ENCODE data around the gene TMEM151B. TPM values are rescaled to one million over a fixed set of nuclear protein-coding genes. Genes with fewer than 3 reads are reported as not detected.

TMEM151B gene
- total and polyA plus RNA-seq, 2 of the 13 experiments (the other 11 are each of a cell fraction or from before 2014, with no cell fraction given) = not detected

DNA sequence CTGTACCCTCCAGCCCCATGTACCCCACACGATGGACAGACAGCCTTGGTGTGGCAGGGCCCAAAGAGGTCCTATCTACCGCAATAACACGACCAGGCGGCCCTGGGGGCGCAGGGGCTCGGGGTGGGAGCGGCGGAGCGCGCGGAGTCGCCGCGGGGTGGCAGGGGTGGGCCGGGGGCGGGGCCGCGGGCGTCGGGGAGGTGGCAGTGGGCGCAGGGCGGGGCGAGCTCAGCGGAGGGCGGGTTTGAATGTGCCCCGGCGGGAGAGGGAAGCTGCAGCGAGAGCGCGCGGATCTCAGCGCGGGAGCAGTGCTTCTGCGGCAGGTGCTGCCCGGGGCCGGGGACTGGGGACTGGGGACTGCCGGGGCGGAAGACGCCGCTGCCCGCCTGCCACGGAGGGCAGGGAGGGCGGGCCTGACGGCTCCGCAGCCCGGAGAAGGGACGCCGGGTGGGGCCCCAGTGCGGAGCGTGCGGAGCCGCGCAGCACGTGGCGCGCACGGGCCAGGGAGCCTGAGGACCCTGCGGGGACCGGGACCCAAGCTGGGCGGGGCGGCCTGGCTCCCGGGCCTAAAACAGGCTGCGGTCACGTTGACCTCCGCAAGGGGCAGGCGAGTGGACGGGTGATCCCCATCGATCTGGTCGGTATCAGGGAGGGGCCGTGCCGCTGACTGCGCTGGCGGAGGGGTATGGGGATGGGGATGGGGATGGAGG, 46.8 kb upstream of the TMEM151B start, which contains the start of gene SLC29A1 (continued):
- TF ChIP-seq, protein P1, sequence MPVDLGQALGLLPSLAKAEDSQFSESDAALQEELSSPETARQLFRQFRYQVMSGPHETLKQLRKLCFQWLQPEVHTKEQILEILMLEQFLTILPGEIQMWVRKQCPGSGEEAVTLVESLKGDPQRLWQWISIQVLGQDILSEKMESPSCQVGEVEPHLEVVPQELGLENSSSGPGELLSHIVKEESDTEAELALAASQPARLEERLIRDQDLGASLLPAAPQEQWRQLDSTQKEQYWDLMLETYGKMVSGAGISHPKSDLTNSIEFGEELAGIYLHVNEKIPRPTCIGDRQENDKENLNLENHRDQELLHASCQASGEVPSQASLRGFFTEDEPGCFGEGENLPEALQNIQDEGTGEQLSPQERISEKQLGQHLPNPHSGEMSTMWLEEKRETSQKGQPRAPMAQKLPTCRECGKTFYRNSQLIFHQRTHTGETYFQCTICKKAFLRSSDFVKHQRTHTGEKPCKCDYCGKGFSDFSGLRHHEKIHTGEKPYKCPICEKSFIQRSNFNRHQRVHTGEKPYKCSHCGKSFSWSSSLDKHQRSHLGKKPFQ (CRISPR knock-in tag; IDR thresholded peaks at IDR 0.05; ENCODE audit: insufficient replicate concordance) = peak; percentile 77
- TF ChIP-seq ZNF558 (CRISPR knock-in tag; IDR thresholded peaks at IDR 0.05; ENCODE audit: borderline replicate concordance) = peak; percentile 79; the same call in 1 of the 2 replicates
- no peak for TF ChIP-seq EZH2 (conservative IDR thresholded peaks at IDR 0.05; ENCODE audit: low read depth, low read length)
- no peak for TF ChIP-seq STAT5B (CRISPR knock-in tag; IDR thresholded peaks at IDR 0.05)
- TF ChIP-seq, protein P2, sequence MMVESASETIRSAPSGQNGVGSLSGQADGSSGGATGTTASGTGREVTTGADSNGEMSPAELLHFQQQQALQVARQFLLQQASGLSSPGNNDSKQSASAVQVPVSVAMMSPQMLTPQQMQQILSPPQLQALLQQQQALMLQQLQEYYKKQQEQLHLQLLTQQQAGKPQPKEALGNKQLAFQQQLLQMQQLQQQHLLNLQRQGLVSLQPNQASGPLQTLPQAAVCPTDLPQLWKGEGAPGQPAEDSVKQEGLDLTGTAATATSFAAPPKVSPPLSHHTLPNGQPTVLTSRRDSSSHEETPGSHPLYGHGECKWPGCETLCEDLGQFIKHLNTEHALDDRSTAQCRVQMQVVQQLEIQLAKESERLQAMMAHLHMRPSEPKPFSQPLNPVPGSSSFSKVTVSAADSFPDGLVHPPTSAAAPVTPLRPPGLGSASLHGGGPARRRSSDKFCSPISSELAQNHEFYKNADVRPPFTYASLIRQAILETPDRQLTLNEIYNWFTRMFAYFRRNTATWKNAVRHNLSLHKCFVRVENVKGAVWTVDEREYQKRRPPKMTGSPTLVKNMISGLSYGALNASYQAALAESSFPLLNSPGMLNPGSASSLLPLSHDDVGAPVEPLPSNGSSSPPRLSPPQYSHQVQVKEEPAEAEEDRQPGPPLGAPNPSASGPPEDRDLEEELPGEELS (CRISPR knock-in tag; IDR thresholded peaks at IDR 0.05) = 0 out of 2 replicates have a peak, but pooled peaks have one; percentile 5
- TF ChIP-seq, protein P3, sequence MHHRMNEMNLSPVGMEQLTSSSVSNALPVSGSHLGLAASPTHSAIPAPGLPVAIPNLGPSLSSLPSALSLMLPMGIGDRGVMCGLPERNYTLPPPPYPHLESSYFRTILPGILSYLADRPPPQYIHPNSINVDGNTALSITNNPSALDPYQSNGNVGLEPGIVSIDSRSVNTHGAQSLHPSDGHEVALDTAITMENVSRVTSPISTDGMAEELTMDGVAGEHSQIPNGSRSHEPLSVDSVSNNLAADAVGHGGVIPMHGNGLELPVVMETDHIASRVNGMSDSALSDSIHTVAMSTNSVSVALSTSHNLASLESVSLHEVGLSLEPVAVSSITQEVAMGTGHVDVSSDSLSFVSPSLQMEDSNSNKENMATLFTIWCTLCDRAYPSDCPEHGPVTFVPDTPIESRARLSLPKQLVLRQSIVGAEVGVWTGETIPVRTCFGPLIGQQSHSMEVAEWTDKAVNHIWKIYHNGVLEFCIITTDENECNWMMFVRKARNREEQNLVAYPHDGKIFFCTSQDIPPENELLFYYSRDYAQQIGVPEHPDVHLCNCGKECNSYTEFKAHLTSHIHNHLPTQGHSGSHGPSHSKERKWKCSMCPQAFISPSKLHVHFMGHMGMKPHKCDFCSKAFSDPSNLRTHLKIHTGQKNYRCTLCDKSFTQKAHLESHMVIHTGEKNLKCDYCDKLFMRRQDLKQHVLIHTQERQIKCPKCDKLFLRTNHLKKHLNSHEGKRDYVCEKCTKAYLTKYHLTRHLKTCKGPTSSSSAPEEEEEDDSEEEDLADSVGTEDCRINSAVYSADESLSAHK (CRISPR knock-in tag; IDR thresholded peaks at IDR 0.05; ENCODE audit: borderline replicate concordance) = no peak
- TF ChIP-seq NR2F1 (CRISPR knock-in tag; IDR thresholded peaks at IDR 0.05) = peak; percentile 15 to 68; a peak in 1 of 4 replicates
- TF ChIP-seq, protein P4, sequence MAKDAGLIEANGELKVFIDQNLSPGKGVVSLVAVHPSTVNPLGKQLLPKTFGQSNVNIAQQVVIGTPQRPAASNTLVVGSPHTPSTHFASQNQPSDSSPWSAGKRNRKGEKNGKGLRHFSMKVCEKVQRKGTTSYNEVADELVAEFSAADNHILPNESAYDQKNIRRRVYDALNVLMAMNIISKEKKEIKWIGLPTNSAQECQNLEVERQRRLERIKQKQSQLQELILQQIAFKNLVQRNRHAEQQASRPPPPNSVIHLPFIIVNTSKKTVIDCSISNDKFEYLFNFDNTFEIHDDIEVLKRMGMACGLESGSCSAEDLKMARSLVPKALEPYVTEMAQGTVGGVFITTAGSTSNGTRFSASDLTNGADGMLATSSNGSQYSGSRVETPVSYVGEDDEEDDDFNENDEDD (CRISPR knock-in tag; IDR thresholded peaks at IDR 0.05; ENCODE audit: borderline replicate concordance) = peak; percentile 91; the same call in 1 of the 2 replicates
- no peak for TF ChIP-seq ZNF552 (CRISPR knock-in tag; IDR thresholded peaks at IDR 0.05; ENCODE audit: borderline replicate concordance)
- TF ChIP-seq GATAD1 (CRISPR knock-in tag; IDR thresholded peaks at IDR 0.05) = no peak
- TF ChIP-seq ZNF761 (CRISPR knock-in tag; conservative IDR thresholded peaks at IDR 0.05) = no peak

All from HepG2 (cell line).